Fibroblast of the aortic adventitia (primary cell): Measurements from ENCODE around the gene DCDC2. TPM values are rescaled to one million over a fixed set of nuclear protein-coding genes. Genes with fewer than 3 reads are reported as not detected.

Experiments
- small RNA-seq: library from RNA; depleted of rRNA; stranded (forward); fragments of <200 nt; gene quantifications from one replicate; pipeline ENCODE3, GENCODE V24; 2012
- total RNA-seq: library from RNA; depleted of rRNA; stranded (reverse); fragments of >200 nt; gene quantifications from 2 replicates; pipeline ENCODE4 v1.2.3, GENCODE V29; 2012; ENCODE audit warnings: low replicate concordance

Gene DCDC2
- total RNA-seq, 1 donor = not detected

Small RNA genes within 50 kb of the gene (small RNA-seq; reads per million reads assigned to genes)
- not detected for gene RF00218
- gene RNU6-391P = not detected

Other genes with a start within 250 kb of the DCDC2 start
- not detected in 2 replicates for gene NRSN1, start 231.8 kb downstream of the DCDC2 start, total RNA-seq
- 18.3 and 31.6 TPM in 2 replicates for gene MRS2, start 44.9 kb upstream of the DCDC2 start, total RNA-seq
- gene GPLD1, start 131.5 kb upstream of the DCDC2 start, total RNA-seq = 0.27 and 0.41 TPM in 2 replicates
- 0.54 and 1.6 TPM in 2 replicates for gene ALDH5A1, start 136.9 kb upstream of the DCDC2 start, total RNA-seq